ENCODE results near the gene ARGLU1.

The ARGLU1 gene

DNA sequence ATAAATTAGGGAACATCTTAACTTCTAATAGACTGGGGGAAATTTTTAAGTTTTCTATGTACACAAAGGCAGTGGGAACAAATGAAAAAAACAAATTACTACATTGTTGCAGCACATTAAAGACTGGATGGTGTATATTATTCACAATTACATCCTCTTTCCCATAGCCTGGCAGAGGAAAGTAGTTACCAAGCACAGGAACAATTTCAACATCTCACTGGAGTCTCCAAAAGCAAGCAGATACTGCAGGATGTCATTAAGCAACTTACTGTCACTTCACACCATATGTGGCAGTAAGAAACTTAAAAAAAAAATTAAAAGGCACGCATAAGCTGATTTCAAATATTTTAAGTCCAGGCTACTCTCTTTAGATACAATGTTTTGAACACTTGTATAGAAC is 26.1 kb downstream of the ARGLU1 start:
- no peak for DNase-seq (ENCODE audit: low spot score)

DNA sequence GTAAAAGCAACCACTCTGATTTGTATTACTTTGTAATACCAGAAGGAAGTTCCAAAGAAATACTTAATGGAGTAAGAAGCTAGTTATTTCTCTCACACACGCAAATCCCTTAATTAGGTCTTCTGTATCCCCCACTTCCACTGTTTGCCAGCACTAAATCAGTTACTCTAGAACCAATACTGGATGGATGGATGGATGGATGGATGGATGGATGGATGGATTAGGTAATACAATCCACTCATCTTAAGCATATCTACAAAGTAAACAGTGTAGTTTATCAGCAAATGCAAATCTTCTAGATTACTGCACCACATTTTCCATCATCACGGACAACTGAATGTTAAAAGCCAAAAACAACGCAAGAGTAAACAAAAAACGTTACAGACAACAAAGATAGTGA is 27.3 kb downstream of the ARGLU1 start:
- no peak for DNase-seq (ENCODE audit: low spot score)

DNA sequence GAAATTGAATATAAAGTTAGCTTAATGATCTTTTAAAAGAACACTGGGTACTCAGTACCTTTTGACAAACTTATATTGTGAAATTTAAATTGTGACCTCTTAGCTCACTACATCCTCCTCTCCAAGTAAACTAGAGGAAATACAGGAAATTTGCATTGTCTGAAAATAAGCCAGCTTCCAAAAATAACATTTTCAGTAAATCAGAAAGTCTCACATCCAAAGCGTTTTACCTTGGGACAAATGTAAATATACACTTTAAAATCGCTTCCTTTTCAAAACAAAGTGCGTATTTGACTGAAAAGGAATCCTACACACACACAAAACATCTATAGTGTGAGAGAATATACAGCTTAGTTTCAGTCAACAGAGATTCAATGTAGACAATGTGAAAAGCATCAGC is 30.4 kb downstream of the ARGLU1 start:
- DNase-seq (ENCODE audit: low spot score), result no peak

DNA sequence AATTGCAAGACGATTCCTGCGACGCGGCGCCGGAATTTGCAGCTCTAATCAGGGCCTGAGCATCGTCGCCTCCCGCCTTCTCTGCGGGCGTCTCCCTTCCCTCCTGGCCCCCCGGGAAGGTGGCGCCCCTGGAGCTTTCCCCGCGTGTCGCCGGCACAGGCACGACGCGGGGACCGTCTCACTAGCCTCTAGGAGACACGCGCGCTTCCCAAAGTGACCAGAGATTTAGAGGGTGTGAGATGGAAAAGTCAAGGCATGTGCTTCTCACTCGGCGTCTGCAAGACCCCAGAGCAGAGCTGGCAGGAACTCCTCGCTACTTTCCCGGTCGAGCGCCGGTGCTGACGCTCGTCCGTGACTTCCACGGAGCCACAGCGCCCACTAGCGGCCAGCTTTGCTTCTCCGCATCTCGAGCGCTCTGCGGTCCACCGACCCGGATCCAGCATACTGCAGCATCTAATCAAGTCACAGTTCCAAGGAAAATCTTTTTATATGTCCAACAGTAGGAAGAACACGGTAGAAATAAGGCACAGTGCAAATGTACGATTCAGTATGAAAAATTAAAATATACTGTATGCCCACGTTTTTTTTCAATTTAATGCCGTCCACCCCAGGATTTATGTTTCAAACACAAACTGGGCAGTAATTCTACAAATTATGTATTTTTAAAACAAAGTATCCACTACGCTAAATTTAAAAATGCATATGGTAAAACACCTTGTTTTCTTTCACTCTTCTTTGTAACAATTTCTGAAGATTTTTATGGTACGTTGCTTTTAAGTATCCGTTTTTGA is 31.5 kb downstream of the ARGLU1 start:
- DNase-seq (ENCODE audit: low spot score), result peak; percentile 88

DNA sequence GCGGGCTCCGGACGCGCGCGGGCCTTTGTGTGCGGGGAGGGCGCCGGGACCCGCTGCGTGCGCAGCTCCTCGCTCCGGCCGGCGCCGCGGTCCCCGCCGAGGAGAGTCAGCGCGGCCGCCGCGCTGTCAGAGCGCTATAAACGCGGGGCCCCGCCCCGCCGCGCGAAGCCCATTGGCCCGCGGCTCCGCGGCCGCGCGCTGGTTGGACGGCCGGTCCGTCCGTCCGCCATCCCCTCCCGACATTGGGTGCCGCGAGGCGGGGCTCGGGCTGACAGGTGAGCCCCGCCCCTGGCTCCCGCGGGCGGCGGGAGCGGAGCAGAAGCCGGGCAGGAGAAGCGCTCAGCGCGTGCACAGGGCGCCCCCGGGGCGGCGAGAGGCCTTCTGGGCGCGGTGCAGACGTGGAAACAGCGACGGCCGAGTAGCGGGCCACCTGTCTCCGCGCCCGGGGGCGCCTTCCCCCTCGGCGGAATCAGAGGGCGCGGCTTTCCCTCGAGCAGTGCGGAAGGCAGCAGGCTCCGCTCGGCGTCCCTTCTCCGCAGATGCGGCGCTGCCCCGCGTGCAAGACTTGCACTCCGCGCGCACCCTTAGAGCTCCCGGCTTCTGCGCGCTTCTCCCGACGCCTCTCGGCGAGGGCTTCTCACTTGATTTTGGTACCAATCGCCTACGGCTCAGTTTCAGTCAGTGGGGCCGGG is 32.2 kb downstream of the ARGLU1 start, which contains the start of gene EFNB2:
EFNB2 (minus strand) TSS at position 111 of the 692 bp plus-strand sequence. CDS start 698 bp downstream, outside the sequence.
- DNase-seq (ENCODE audit: low spot score), result peak; percentile 90

DNA sequence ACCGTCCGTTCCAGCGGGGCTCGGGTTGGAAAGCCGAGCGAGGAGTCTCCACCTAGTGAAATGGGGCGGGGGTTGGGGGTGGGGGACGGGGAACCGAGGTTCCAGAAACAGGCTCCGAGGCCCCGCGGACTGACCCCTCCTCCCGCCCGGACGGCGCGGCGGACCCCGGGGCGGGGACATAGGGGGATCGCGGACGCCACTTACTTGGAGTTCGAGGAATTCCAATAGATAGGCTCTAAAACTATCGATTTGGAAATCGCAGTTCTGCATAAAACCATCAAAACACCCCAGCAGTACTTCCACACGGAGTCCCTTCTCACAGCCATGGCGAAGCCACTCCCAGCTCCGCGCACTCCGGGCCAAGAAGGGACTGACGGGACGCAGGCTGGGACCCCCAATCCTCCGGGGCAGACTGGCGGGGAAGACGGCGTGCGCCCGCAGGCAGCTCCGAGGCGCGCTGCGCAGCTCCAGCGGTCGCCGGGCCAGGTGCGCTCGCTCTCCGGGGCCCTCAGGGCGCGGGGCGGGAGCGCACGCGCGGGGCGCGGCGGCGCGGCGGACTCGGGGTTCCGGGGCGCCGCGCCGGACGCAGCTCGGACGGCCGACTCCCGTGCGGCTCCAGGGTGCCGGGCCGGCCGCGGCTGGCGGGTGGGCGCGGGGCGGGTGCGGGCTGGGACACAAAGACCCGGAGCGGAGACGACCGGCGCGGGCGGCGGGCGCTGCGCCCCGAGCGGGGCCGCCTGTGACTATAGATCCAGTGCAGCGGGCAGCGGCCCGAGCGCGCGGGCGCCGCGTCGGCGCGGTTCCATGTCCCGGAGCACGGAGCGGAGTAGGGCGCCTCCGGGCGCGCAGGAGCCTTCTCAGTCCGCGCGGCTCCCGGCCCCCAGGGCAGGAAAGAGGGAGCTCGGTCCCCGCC is 33.0 kb downstream of the ARGLU1 start:
- no peak for DNase-seq (ENCODE audit: low spot score)

DNA sequence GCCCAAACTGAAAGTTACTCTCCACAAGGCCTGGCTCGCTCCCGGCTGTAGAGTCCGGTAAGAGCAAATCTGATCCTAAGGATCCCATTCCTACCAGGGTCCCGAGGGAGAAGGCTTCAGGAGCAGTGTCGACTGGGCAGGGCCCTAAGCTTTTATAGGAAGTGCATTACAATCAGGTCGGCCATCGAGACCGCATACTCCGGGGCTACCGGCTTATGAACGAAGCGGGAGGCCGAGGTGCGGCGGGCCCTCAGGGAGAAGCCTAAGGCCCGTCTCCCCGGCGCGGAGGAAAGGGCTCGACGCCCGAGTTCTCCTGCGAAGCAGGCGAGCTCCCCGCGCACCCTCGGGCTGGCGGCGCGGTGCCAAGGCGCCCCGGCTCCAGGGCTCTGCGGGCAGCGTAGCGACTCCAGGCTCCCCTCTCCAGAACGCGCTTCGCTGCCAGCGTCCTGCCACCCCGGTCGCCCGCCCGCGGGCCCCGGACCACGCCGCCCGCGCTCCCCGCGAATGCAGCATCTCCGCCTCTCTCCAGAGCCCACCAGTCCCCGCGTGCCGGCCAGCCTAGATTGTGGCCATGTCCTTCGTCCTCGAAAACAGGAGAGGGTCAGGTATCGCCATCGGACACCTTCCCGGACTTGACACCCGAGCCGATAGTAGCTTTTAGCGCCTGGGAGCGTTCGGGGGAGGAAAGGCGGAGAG is 33.8 kb downstream of the ARGLU1 start:
- DNase-seq (ENCODE audit: low spot score), result peak; percentile 3

DNA sequence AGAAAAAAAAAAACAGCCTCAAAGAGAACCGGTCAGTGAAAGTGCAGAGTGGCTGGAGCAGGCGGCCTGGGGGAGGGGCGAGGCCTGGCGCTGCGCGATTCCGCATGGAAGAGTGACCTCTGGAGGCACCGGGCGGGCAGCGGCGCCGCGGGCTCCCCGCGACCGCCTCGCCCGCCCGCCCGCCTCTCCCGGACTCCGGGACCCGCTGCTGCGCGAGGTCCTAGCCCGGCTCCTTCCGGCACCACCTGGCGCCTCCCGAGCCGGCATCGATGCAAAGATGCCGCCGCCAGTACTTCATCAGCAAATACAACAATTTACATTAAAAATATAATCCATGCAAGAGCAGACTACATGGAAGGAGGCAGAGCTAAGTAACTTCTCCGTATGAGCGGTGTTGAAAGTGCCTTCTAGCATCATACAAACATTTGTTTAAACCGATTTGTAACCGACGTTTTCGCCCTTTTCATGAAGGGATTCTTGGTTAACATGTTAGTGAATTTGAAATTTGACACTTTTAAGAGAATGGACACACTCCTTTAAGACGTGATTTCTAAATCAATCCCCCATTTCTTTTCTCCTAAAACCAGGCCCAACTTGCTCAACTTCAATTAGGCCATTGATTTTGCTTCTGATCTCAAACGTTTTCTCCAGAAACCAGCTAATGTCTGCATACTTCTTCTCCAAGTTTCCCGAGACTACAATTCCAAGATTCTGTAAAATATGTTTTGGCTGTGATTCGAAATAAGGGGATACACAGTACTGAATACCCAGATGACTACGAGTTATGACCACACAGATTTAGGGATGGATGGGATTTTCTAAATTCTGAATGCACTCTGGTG is 34.6 kb downstream of the ARGLU1 start:
- DNase-seq (ENCODE audit: low spot score), result no peak

DNA sequence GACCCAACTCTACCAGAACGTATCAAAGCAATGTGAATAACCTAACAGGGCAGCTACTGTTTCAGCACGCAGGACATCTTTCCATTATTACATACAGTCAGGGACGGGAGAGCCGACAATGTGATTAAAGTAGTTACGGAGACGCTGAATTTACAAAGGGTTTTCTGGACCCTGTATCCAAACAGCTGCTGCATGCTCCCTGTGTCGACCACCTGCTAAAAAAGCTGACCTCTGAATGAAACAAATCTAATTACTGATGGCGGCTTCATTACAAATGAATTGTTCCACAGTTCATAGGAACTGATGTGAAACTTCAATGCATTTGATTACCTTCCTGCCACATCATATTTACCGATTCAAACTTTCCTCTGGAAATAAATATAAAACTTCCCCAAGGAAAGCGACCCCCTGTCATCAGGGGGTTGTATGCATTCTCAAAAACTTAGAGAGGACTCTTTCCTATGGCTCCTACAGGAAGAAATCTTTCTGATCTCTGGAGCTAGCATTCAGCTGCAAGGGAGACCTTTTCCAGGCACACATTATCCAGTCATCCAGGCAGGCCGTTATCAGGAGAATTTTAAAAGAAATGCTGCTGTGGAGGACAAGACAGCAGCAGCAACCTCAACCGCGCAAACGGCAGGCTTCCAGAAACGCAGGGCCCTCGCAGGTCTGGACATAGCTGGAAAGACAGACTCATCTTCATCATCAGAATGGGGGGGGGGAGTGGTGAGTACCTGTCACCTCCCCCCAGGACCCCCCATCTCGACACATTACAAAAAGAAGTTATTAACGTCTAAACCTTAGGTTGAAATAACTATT is 35.6 kb downstream of the ARGLU1 start:
- no peak for DNase-seq (ENCODE audit: low spot score)

DNA sequence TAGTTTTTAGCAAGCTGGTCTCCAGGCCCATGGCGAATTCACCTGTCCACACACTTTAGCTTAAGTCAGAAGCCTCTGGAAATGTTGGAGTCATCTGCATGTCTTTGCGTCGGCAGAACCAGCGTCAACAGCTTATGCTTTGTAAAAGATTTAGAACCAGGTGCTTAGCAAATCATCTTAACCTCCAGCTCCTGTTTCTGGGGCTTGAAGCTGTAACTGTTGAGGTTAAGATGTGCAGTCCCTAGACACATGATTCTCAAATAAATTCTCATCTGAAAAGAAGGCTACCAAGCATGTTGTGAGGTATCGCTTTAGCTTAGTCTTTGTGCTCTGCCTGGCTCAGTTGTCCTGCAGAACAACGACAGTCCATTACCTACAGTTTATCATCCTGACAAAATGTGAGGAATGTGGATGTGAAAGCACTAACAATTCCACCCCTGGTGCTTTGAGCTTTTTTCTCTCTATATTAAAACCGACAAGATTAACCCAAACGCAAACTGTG is 36.9 kb downstream of the ARGLU1 start:
- DNase-seq (ENCODE audit: low spot score), result no peak

DNA sequence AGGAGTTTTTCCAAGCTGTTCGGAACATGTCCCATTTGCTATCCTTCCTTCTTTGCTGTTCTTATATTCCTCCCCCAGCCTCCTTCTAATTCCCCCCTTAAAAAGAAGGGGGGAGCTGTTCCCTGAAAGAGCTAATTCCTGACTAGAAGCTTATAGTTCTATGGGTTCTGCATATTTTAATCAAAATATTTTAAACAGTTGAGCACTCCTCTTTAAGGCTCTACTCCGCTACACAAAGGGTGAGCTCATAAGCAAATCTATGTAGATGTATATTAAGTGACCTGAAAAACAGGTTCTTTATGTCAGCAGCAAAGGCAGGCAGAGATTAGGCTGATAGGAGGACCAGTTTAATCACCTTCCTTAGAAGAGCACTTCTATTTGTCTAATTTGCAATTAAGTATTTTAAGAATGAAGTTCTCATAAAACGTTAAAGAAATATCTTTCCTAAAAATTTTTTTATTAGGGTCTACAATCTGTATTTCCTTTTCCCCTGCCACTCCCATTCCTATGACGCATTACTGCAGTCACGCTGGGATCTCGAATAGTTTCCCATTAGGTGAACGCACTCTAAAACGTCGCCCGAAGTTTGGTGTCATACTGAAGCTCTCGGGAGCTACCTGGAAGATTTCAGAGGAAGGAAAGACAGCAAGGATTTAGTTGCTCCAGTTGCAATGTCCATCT is 37.6 kb downstream of the ARGLU1 start:
- no peak for DNase-seq (ENCODE audit: low spot score)

DNA sequence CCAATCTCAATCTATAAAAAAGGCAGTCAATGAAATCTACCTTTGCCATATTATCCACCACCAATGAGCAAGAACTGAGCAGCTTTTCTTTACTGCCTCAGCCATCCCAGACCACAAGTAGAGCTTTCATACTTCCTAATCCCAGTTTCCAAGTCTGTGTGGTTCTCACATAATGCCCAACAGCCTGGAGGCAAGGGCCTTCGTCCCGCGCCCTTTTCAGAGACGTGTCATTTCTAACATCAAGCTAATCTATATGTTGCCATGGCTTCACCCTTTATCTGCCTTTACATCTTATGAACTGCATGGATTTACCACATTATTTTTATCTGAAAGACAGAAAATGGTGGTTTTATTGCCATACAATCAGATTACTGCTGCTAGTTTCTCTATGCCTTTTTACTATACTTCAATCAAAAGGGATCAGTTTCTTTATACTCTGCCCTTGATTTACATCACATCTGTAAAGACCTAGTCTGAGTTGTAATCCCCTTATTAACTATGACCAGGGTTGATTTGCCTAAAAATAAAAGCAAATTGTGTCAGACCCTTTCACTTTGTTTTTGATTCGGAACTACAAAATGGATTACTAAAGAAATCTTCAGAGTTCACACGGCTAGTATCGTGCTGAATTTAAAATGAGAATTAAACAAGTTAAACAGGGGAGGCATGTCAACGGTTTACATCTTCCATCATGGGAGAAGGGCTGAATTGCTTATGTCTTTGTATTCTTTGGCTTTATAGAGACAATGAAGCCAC is 38.3 kb downstream of the ARGLU1 start:
- no peak for DNase-seq (ENCODE audit: low spot score)

DNA sequence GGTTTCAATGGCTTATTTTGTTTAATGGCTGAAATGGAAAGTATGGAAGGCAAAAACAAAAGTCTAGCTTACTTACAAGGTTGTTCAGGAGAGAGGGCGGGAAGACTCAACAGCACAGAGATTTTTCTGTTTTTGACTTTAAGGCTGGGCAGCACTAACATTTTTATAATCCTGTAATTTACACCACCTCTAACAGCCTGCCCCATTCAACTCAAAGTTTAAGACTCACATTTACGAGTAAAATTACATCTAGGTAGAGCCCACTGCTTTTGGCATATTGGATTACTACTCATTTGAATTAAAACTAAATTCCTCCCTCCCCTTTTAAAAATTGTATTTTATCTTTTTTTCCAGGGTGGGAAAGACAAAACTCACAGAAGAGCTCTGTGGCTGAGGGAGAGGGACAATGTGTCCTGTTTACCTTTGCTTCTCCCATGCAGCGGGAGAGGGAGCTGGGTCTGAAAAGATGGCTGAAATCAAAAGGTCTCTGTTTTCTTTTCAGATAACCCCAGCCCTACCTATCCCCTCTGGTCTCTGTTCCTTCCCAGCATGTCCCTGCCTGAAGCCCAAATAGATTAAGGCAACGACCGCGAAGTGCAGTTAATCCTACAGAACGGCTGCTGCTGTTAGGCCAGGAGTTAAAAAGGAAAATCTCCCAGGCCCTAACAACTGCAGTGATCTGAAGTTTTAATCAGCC is 39.1 kb downstream of the ARGLU1 start:
- DNase-seq (ENCODE audit: low spot score), result no peak

DNA sequence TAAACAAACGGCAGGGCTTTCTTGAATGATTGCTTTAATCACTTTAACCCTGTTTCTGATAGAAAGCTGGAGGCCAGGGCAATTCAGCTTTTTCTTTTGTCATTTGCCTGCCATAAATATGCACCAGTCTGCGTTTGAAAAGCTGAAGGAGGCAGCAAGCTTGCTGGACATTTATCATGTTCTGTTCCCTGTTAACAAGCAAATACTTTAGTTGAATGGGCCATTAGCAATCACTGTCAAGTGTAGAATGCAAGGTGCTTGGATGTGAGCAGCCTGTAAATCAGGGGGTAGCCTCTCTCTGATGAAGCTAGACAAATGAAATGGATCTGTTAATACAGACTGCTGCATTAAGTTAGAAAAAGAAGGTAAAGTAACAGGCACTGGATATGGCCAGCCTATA is 40.1 kb downstream of the ARGLU1 start:
- no peak for DNase-seq (ENCODE audit: low spot score)

DNA sequence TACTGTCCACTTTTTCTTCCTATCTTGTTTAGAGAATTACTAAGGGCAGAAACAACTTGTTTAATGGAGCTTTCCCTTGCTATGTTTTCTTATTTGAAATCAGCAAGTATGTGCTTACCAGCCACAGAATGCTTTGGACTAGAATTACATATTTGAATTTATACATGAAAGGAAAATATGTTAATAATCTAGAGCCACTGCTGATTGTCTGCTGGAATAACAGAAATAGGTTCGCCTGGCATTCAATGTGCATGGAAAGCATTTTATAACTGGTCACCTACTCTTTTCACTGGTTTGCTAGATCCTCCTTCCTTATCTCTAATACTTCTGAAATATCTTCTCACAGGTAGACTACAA is 40.5 kb downstream of the ARGLU1 start:
- DNase-seq (ENCODE audit: low spot score), result no peak

DNA sequence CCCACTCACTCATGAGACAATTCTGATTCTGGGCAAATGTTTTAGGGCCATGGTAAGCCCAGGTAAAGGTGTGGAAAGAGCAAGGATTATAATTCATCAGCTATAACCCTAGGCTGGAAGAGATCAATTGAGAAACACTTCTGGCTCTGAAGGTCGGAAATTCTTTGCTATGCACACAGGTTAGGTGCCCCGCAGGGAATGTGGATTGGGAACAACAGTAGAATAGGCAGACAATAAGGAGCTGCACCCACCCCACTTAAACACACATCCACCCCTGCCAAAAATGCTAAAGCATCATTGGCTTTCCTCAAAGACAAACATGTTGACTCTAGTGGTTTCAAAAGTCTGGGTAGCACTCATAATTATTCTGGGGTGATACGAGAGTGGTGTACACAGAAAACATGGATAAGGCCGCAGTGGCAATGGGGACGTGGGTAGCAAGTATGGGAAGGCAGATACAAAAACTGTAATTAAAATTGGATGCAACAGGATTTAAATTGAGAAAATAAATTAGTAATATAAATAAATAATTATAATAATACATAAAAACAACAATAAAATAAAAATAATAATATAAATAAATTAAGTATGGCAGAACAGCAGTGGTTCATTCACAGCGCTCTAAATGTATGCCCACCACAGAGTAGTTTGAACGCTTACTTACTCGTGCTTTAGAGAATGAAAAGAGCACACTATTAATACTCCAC is 41.0 kb downstream of the ARGLU1 start:
- DNase-seq (ENCODE audit: low spot score), result no peak

DNA sequence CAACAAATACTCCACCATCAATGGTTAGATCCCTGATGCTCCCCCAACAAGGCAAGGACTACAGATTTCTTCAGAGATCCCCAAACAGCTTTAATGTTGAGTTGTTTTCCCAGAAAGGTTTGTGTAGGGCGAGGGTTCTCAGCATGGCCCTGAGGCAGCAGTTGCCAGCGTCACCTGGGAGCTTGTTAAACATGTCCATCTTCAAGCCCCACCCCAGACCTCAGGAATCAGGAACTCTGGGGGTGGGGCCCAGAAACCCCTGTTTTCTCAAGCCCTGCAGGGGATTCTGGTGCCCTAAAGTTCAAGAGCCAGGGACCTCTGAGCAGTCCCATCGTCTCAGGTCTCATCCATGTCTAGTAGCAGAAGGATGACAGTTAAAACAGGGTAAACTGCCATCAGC is 42.1 kb downstream of the ARGLU1 start:
- no peak for DNase-seq (ENCODE audit: low spot score)

Data from CD4-positive, alpha-beta T cell treated with Interleukin-2 at 100 ng/mL for 4 hours (primary cell).